GM12892 (cell line): ENCODE results near the gene PALLD.

Experiments
- POLR2A ChIP-seq: IDR thresholded peaks from 2 replicates; pipeline ENCODE4 v1.6.1; 2011; ENCODE audit warnings: low read depth, low read length, control low read depth
- POLR2AphosphoS5 ChIP-seq: IDR thresholded peaks from 2 replicates; pipeline ENCODE4 v1.6.1; 2011; ENCODE audit warnings: low read depth, low read length, control low read depth
- TAF1 ChIP-seq: IDR thresholded peaks from 2 replicates; pipeline ENCODE4 v1.6.1; 2011; ENCODE audit warnings: low read depth, mild to moderate bottlenecking, control low read depth, low read length, borderline replicate concordance

DNA sequence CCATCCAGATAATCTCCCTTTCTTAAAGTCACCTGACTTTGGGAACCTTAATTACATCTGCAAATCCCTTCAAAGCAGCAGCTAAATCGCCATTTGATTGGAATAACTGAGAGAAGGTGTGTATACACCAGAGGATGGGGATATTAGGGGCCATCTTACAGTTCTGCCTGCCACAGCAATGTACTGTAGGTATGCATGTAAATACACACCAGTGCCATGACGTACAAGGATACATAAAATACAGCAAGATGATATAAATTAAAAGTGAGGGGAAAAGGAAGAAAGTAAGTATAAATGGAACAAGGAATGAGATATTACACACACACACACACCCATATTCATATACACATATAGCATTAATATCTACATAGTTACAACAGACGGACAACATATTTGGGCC is 432.0 kb downstream of the PALLD start:
- TF ChIP-seq POLR2AphosphoS5 = no peak
- TF ChIP-seq POLR2A = no peak
- no peak for TF ChIP-seq TAF1
